ENCODE data around the gene SEMA6D.

SEMA6D gene

DNA sequence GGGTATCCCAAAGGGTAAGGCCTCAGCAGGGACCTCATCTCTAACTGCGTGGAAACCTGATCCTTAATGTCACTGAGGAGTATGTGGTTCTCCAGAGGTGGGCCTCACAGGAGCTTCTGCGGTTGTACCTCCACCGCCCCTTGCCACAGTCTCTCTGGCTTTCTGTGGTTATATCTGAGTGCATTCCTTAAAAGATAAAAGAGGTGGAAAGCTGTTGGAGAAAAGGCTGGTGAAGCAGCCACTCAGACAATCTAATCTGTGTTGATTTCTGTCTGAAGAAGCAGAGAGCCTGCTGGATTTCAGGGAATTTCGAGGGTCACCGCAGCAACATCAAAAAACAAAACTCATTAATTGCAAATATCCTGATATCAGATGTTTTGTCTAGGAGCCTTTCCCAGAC is 51.4 kb downstream of the SEMA6D start:
- Histone ChIP-seq H3K4me1 (ENCODE audit: control insufficient read depth, low read length) (no peaks in the 10 kb centered on the region), H3K9me3 (ENCODE audit: control insufficient read depth, insufficient read depth, low read length) (no peaks in the 10 kb centered on the region; the same call in 1 of the 2 replicates), H3K79me2 (ENCODE audit: control insufficient read depth, low read length) (no peaks in the 10 kb centered on the region), H3K36me3 (ENCODE audit: control insufficient read depth, low read length) (no peaks in the 10 kb centered on the region), H3K27me3 (ENCODE audit: control insufficient read depth, low read length) (no peaks in the 10 kb centered on the region), H3K27ac (ENCODE audit: low read depth, low read length) (no peak overlapping the region), H3F3A (ENCODE audit: control insufficient read depth, insufficient read depth) (no peaks in the 10 kb centered on the region), H3K9me2 (replicated peaks; ENCODE audit: control insufficient read depth, low read length) (no peaks in the 10 kb centered on the region), H3K4me3 (ENCODE audit: low read length) (no peak overlapping the region), H3K4me2 (ENCODE audit: low read length) (no peak overlapping the region), H4K20me1 (ENCODE audit: control insufficient read depth, insufficient read depth, low read depth, low read length) (no peaks in the 10 kb centered on the region)
- TF ChIP-seq, protein P1, sequence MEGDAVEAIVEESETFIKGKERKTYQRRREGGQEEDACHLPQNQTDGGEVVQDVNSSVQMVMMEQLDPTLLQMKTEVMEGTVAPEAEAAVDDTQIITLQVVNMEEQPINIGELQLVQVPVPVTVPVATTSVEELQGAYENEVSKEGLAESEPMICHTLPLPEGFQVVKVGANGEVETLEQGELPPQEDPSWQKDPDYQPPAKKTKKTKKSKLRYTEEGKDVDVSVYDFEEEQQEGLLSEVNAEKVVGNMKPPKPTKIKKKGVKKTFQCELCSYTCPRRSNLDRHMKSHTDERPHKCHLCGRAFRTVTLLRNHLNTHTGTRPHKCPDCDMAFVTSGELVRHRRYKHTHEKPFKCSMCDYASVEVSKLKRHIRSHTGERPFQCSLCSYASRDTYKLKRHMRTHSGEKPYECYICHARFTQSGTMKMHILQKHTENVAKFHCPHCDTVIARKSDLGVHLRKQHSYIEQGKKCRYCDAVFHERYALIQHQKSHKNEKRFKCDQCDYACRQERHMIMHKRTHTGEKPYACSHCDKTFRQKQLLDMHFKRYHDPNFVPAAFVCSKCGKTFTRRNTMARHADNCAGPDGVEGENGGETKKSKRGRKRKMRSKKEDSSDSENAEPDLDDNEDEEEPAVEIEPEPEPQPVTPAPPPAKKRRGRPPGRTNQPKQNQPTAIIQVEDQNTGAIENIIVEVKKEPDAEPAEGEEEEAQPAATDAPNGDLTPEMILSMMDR (IDR thresholded peaks at IDR 0.05; ENCODE audit: low read depth, low read length, poor library complexity, severe bottlenecking): no peak
- TF ChIP-seq EZH2phosphoT487 (IDR thresholded peaks at IDR 0.05; ENCODE audit: borderline replicate concordance, low read length): no peak

DNA sequence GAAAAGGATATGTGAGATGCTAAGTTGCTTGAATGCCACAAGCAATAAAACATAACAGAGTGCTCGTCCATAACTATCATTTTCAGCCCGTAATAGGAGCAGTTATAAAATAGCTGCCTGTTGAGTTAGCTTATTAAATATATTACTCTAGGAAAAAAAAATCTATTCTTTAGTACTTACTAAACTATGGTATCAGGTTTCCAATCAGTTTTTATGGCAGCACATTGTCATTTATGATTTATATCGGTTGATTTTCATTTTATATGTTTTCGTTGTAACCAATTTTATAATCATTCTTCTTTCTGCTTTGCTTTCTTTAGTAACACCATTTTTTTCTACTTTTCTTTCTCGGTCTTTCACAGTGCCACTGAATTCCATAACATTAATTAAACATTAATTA is 51.9 kb downstream of the SEMA6D start:
- no peaks in the 10 kb centered on the region for H3K4me1 ChIP-seq (ENCODE audit: control insufficient read depth, low read length)
- no peak for TF ChIP-seq EZH2phosphoT487 (IDR thresholded peaks at IDR 0.05; ENCODE audit: borderline replicate concordance, low read length)
- TF ChIP-seq, protein P1 (IDR thresholded peaks at IDR 0.05; ENCODE audit: low read depth, low read length, poor library complexity, severe bottlenecking): no peak
- H3K4me2 ChIP-seq (ENCODE audit: low read length): no peak overlapping the region
- H3K9me3 ChIP-seq (ENCODE audit: control insufficient read depth, insufficient read depth, low read length): no peaks in the 10 kb centered on the region; the same call in 1 of the 2 replicates
- no peaks in the 10 kb centered on the region for H3K36me3 ChIP-seq (ENCODE audit: control insufficient read depth, low read length)
- H3K79me2 ChIP-seq (ENCODE audit: control insufficient read depth, low read length): no peaks in the 10 kb centered on the region
- no peak overlapping the region for H3K27ac ChIP-seq (ENCODE audit: low read depth, low read length)
- H3F3A ChIP-seq (ENCODE audit: control insufficient read depth, insufficient read depth): no peaks in the 10 kb centered on the region
- no peaks in the 10 kb centered on the region for H3K27me3 ChIP-seq (ENCODE audit: control insufficient read depth, low read length)
- H3K9me2 ChIP-seq (replicated peaks; ENCODE audit: control insufficient read depth, low read length): no peaks in the 10 kb centered on the region
- no peaks in the 10 kb centered on the region for H4K20me1 ChIP-seq (ENCODE audit: control insufficient read depth, insufficient read depth, low read depth, low read length)
- H3K4me3 ChIP-seq (ENCODE audit: low read length): no peak overlapping the region

DNA sequence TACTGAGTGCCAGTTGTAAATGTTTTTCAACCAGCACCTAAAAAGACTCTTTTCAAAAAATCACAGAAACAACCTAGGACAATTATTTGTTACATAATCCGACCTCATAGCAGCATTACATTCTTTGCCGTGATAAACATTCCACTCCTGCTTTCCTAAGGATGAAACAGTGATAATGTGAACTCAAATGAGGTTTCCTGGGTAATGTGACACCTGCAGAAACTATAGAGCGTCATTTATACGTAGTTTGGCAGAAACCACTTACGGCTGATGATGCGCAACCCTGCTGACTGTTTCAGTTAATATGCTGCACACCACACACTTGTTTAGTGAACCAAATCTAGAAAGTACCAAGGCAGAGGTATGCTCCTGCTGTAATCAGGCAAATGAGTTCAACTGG is 55.8 kb downstream of the SEMA6D start:
- Histone ChIP-seq H3K4me2 (ENCODE audit: low read length) (no peak overlapping the region), H3K9me3 (ENCODE audit: control insufficient read depth, insufficient read depth, low read length) (no peaks in the 10 kb centered on the region; the same call in 1 of the 2 replicates), H3K27ac (ENCODE audit: low read depth, low read length) (no peak overlapping the region), H3K79me2 (ENCODE audit: control insufficient read depth, low read length) (no peaks in the 10 kb centered on the region), H3K4me1 (ENCODE audit: control insufficient read depth, low read length) (no peaks in the 10 kb centered on the region), H3K4me3 (ENCODE audit: low read length) (no peak overlapping the region), H3K36me3 (ENCODE audit: control insufficient read depth, low read length) (no peaks in the 10 kb centered on the region), H3K9me2 (replicated peaks; ENCODE audit: control insufficient read depth, low read length) (no peaks in the 10 kb centered on the region), H4K20me1 (ENCODE audit: control insufficient read depth, insufficient read depth, low read depth, low read length) (no peaks in the 10 kb centered on the region), H3K27me3 (ENCODE audit: control insufficient read depth, low read length) (no peaks in the 10 kb centered on the region), H3F3A (ENCODE audit: control insufficient read depth, insufficient read depth) (no peaks in the 10 kb centered on the region)
- TF ChIP-seq EZH2phosphoT487 (IDR thresholded peaks at IDR 0.05; ENCODE audit: borderline replicate concordance, low read length): no peak

- no peaks in the 10 kb centered on the region for H4K20me1 ChIP-seq (ENCODE audit: control insufficient read depth, insufficient read depth, low read depth, low read length)
- no peak overlapping the region for H3K27ac ChIP-seq (ENCODE audit: low read depth, low read length)
- no peaks in the 10 kb centered on the region for H3K27me3 ChIP-seq (ENCODE audit: control insufficient read depth, low read length)
- H3K79me2 ChIP-seq (ENCODE audit: control insufficient read depth, low read length): no peaks in the 10 kb centered on the region
- H3K4me2 ChIP-seq (ENCODE audit: low read length): no peak overlapping the region
- H3F3A ChIP-seq (ENCODE audit: control insufficient read depth, insufficient read depth): no peaks in the 10 kb centered on the region
- no peaks in the 10 kb centered on the region for H3K4me1 ChIP-seq (ENCODE audit: control insufficient read depth, low read length)
- H3K9me2 ChIP-seq (replicated peaks; ENCODE audit: control insufficient read depth, low read length): no peaks in the 10 kb centered on the region
- TF ChIP-seq, protein P1 (IDR thresholded peaks at IDR 0.05; ENCODE audit: low read depth, low read length, poor library complexity, severe bottlenecking): no peak
- no peak for TF ChIP-seq EZH2phosphoT487 (IDR thresholded peaks at IDR 0.05; ENCODE audit: borderline replicate concordance, low read length)
- H3K9me3 ChIP-seq (ENCODE audit: control insufficient read depth, insufficient read depth, low read length): no peaks in the 10 kb centered on the region
- no peaks in the 10 kb centered on the region for H3K36me3 ChIP-seq (ENCODE audit: control insufficient read depth, low read length)
- H3K4me3 ChIP-seq (ENCODE audit: low read length): no peak overlapping the region
Observed at GRCh38 chr15:47778263-47778770, 61.0 kb downstream of the SEMA6D start.
